ENCODE measurements around the gene SERPINA7.

Gene SERPINA7

GRCh38 chrX:106038625-106039024 is at the start of gene SERPINA7:
SERPINA7 (minus strand) TSS chrX:106038727; CDS start chrX:106037058, 1,669 bp downstream.
- H2AFZ ChIP-seq (ENCODE audit: low read length, unreplicated experiment) = no peak within 1 kb of the TSS
- no peaks in the 10 kb centered on the region for H3K27me3 ChIP-seq (ENCODE audit: insufficient read depth, low read length)
- H3K27ac ChIP-seq (ENCODE audit: low read depth, low read length) = no peak within 1 kb of the TSS

GRCh38 chrX:106069048-106069447 is 30.5 kb upstream of the SERPINA7 start:
- H3K27ac ChIP-seq (ENCODE audit: low read depth, low read length) = no peak overlapping the region
- no peaks in the 10 kb centered on the region for H3K4me1 ChIP-seq (ENCODE audit: control insufficient read depth, insufficient read depth, low read length, unreplicated experiment)
- no peaks in the 10 kb centered on the region for H3K27me3 ChIP-seq (ENCODE audit: insufficient read depth, low read length)
- H3K36me3 ChIP-seq (ENCODE audit: insufficient read depth, low read length) = no peaks in the 10 kb centered on the region
- no peak overlapping the region for H3K4me3 ChIP-seq (ENCODE audit: low read depth, low read length)
- H3K79me2 ChIP-seq (ENCODE audit: control insufficient read depth, insufficient read depth, low read length, unreplicated experiment) = no peaks in the 10 kb centered on the region
- no peak overlapping the region for H2AFZ ChIP-seq (ENCODE audit: low read length, unreplicated experiment)

More at GRCh38 chrX:106038625-106039024, at the start of gene SERPINA7:
- no peaks in the 10 kb centered on the region for H3K36me3 ChIP-seq (ENCODE audit: insufficient read depth, low read length)
- H3K4me1 ChIP-seq (ENCODE audit: control insufficient read depth, insufficient read depth, low read length, unreplicated experiment) = no peaks in the 10 kb centered on the region
- H3K4me3 ChIP-seq (ENCODE audit: low read depth, low read length) = no peak within 1 kb of the TSS
- no peaks in the 10 kb centered on the region for H3K79me2 ChIP-seq (ENCODE audit: control insufficient read depth, insufficient read depth, low read length, unreplicated experiment)

- no peaks in the 10 kb centered on the region for H3K4me1 ChIP-seq (ENCODE audit: control insufficient read depth, insufficient read depth, low read length, unreplicated experiment)
- no peak overlapping the region for H3K4me3 ChIP-seq (ENCODE audit: low read depth, low read length)
- no peaks in the 10 kb centered on the region for H3K79me2 ChIP-seq (ENCODE audit: control insufficient read depth, insufficient read depth, low read length, unreplicated experiment)
- no peak overlapping the region for H3K27ac ChIP-seq (ENCODE audit: low read depth, low read length)
- H2AFZ ChIP-seq (ENCODE audit: low read length, unreplicated experiment) = no peak overlapping the region
- no peaks in the 10 kb centered on the region for H3K36me3 ChIP-seq (ENCODE audit: insufficient read depth, low read length)
- no peaks in the 10 kb centered on the region for H3K27me3 ChIP-seq (ENCODE audit: insufficient read depth, low read length)
Measured at GRCh38 chrX:106050054-106050453, 11.5 kb upstream of the SERPINA7 start.

GRCh38 chrX:106042296-106042695 is 3.8 kb upstream of the SERPINA7 start:
- no peaks in the 10 kb centered on the region for H3K79me2 ChIP-seq (ENCODE audit: control insufficient read depth, insufficient read depth, low read length, unreplicated experiment)
- no peak overlapping the region for H2AFZ ChIP-seq (ENCODE audit: low read length, unreplicated experiment)
- no peaks in the 10 kb centered on the region for H3K36me3 ChIP-seq (ENCODE audit: insufficient read depth, low read length)
- no peak overlapping the region for H3K27ac ChIP-seq (ENCODE audit: low read depth, low read length)
- no peaks in the 10 kb centered on the region for H3K27me3 ChIP-seq (ENCODE audit: insufficient read depth, low read length)
- no peak overlapping the region for H3K4me3 ChIP-seq (ENCODE audit: low read depth, low read length)
- no peaks in the 10 kb centered on the region for H3K4me1 ChIP-seq (ENCODE audit: control insufficient read depth, insufficient read depth, low read length, unreplicated experiment)

GRCh38 chrX:106040861-106041260 is 2.3 kb upstream of the SERPINA7 start:
- H3K4me1 ChIP-seq (ENCODE audit: control insufficient read depth, insufficient read depth, low read length, unreplicated experiment) = no peaks in the 10 kb centered on the region
- H3K27ac ChIP-seq (ENCODE audit: low read depth, low read length) = no peak overlapping the region
- no peak overlapping the region for H2AFZ ChIP-seq (ENCODE audit: low read length, unreplicated experiment)
- H3K79me2 ChIP-seq (ENCODE audit: control insufficient read depth, insufficient read depth, low read length, unreplicated experiment) = no peaks in the 10 kb centered on the region
- no peaks in the 10 kb centered on the region for H3K36me3 ChIP-seq (ENCODE audit: insufficient read depth, low read length)
- H3K27me3 ChIP-seq (ENCODE audit: insufficient read depth, low read length) = no peaks in the 10 kb centered on the region
- no peak overlapping the region for H3K4me3 ChIP-seq (ENCODE audit: low read depth, low read length)

GRCh38 chrX:106039920-106040319 is 1.4 kb upstream of the SERPINA7 start:
- Histone ChIP-seq H3K4me1 (ENCODE audit: control insufficient read depth, insufficient read depth, low read length, unreplicated experiment) (no peaks in the 10 kb centered on the region), H2AFZ (ENCODE audit: low read length, unreplicated experiment) (no peak overlapping the region), H3K27ac (ENCODE audit: low read depth, low read length) (no peak overlapping the region), H3K36me3 (ENCODE audit: insufficient read depth, low read length) (no peaks in the 10 kb centered on the region), H3K4me3 (ENCODE audit: low read depth, low read length) (no peak overlapping the region), H3K79me2 (ENCODE audit: control insufficient read depth, insufficient read depth, low read length, unreplicated experiment) (no peaks in the 10 kb centered on the region), H3K27me3 (ENCODE audit: insufficient read depth, low read length) (no peaks in the 10 kb centered on the region)

GRCh38 chrX:106037835-106038473 is 573 bp downstream of the SERPINA7 start:
- Histone ChIP-seq H3K27ac (ENCODE audit: low read depth, low read length) (no peak overlapping the region), H3K79me2 (ENCODE audit: control insufficient read depth, insufficient read depth, low read length, unreplicated experiment) (no peaks in the 10 kb centered on the region), H3K36me3 (ENCODE audit: insufficient read depth, low read length) (no peaks in the 10 kb centered on the region), H3K4me1 (ENCODE audit: control insufficient read depth, insufficient read depth, low read length, unreplicated experiment) (no peaks in the 10 kb centered on the region), H2AFZ (ENCODE audit: low read length, unreplicated experiment) (no peak overlapping the region), H3K4me3 (ENCODE audit: low read depth, low read length) (no peak overlapping the region), H3K27me3 (ENCODE audit: insufficient read depth, low read length) (no peaks in the 10 kb centered on the region)

GRCh38 chrX:106036716-106037115 is 1.8 kb downstream of the SERPINA7 start:
- Histone ChIP-seq H3K4me1 (ENCODE audit: control insufficient read depth, insufficient read depth, low read length, unreplicated experiment) (no peaks in the 10 kb centered on the region), H3K27ac (ENCODE audit: low read depth, low read length) (no peak overlapping the region), H3K36me3 (ENCODE audit: insufficient read depth, low read length) (no peaks in the 10 kb centered on the region), H3K4me3 (ENCODE audit: low read depth, low read length) (no peak overlapping the region), H3K79me2 (ENCODE audit: control insufficient read depth, insufficient read depth, low read length, unreplicated experiment) (no peaks in the 10 kb centered on the region), H3K27me3 (ENCODE audit: insufficient read depth, low read length) (no peaks in the 10 kb centered on the region), H2AFZ (ENCODE audit: low read length, unreplicated experiment) (no peak overlapping the region)

- Histone ChIP-seq H3K4me3 (ENCODE audit: low read depth, low read length) (no peak overlapping the region), H2AFZ (ENCODE audit: low read length, unreplicated experiment) (no peak overlapping the region), H3K79me2 (ENCODE audit: control insufficient read depth, insufficient read depth, low read length, unreplicated experiment) (no peaks in the 10 kb centered on the region), H3K36me3 (ENCODE audit: insufficient read depth, low read length) (no peaks in the 10 kb centered on the region), H3K27ac (ENCODE audit: low read depth, low read length) (no peak overlapping the region), H3K27me3 (ENCODE audit: insufficient read depth, low read length) (no peaks in the 10 kb centered on the region), H3K4me1 (ENCODE audit: control insufficient read depth, insufficient read depth, low read length, unreplicated experiment) (no peaks in the 10 kb centered on the region)
Measured at GRCh38 chrX:106035064-106035463, 3.5 kb downstream of the SERPINA7 start.

GRCh38 chrX:106023947-106024346 is 14.6 kb downstream of the SERPINA7 start:
- H3K27me3 ChIP-seq (ENCODE audit: insufficient read depth, low read length) = no peaks in the 10 kb centered on the region
- H3K4me1 ChIP-seq (ENCODE audit: control insufficient read depth, insufficient read depth, low read length, unreplicated experiment) = no peaks in the 10 kb centered on the region
- no peaks in the 10 kb centered on the region for H3K79me2 ChIP-seq (ENCODE audit: control insufficient read depth, insufficient read depth, low read length, unreplicated experiment)
- H3K36me3 ChIP-seq (ENCODE audit: insufficient read depth, low read length) = no peaks in the 10 kb centered on the region
- H3K27ac ChIP-seq (ENCODE audit: low read depth, low read length) = no peak overlapping the region
- H3K4me3 ChIP-seq (ENCODE audit: low read depth, low read length) = no peak overlapping the region
- H2AFZ ChIP-seq (ENCODE audit: low read length, unreplicated experiment) = no peak overlapping the region

GRCh38 chrX:106022238-106022637 is 16.3 kb downstream of the SERPINA7 start:
- Histone ChIP-seq H3K4me3 (ENCODE audit: low read depth, low read length) (no peak overlapping the region), H2AFZ (ENCODE audit: low read length, unreplicated experiment) (no peak overlapping the region), H3K36me3 (ENCODE audit: insufficient read depth, low read length) (no peaks in the 10 kb centered on the region), H3K27me3 (ENCODE audit: insufficient read depth, low read length) (no peaks in the 10 kb centered on the region), H3K79me2 (ENCODE audit: control insufficient read depth, insufficient read depth, low read length, unreplicated experiment) (no peaks in the 10 kb centered on the region), H3K27ac (ENCODE audit: low read depth, low read length) (no peak overlapping the region), H3K4me1 (ENCODE audit: control insufficient read depth, insufficient read depth, low read length, unreplicated experiment) (no peaks in the 10 kb centered on the region)
